OCI-M2 (cell line): Measurements from ENCODE around the gene PCSK5.

Experiments
- DNase-seq: peaks from one replicate; lab custom pipeline; 2025; ENCODE audit not compliant: unreplicated experiment; lab: John Stamatoyannopoulos, UW

PCSK5 gene

DNA sequence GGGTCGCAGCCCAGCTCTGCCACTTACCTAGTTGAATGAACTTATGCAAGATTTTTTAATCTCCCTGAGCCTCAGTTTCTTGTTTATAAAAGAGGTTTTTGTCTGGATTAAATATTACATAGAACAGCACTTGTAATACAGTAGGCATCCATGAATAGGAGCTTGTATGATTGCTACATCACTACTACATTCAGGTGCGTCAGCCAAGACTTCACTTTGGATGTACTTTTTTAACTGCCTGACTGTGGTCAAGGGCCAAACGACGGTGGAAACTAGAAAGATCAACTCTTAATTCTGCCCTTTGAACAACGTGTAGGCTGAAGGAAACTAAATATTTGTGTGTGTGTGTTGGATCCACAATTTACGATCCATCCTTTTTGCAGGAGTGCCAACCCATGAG lies 330.9 kb downstream of the PCSK5 start:
- no peak for DNase-seq

DNA sequence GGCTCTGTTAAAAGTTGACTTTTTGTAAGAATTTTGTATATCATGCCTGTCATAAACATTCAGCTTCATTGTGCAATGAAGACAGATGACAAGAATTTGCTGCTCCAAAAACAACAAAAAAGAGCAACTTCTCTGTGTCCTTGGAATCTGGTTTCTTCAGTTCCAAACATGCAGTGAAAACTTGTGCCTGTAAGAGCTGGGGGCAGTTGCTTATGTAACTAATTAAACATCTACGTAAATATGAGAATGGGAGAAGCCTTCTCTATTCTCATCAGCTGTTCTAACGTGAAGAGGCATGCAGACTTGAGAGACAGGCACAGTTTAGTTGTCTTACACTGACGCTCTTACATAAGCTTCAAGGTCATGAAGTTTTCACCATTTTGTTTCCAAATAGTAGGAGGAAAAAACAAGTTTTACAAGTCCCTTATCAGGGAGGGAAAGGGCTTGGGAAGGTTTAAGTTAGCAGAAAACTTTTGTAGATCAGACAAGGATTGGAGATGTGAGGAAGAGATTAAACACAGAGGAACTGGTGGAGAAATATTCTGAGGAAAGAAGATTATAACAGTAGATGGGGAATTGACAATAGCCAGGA lies 333.4 kb downstream of the PCSK5 start:
- no peak for DNase-seq

DNA sequence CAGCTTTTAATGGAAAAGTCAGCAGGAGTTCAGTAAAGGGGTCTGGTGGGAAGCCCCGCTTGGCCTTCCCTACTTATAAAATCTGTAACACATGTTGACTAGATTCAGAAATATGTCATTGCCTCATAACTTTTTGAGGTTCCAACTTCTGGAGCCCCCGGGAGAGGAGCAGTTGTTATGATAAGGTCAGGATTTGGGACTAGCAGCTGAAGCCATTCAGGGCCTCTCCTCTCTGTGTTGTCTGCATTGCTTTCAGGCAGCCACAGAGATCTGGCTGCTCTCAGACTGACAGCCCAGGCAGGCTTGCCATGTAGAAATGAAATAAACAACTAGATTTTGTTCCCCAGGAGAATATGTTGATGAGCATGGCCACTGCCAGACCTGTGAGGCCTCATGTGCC lies 336.7 kb downstream of the PCSK5 start:
- DNase-seq: no peak

DNA sequence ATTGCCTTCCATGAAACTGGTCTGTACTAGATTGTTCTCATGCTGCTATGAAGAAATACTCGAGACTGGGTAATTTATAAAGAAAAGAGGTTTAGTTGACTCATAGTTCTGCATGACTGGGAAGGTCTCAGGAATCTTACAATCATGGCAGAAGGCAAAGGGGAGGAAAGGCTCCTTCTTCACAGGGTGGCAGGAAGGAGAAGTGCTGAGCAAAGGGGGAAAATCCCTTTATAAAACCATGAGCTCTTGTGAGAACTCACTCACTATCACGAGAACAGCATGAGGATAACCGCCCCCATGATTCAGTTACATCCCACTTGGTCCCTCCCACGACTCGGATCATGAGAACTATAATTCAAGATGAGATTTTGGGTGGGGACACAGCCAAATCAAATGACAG lies 340.5 kb downstream of the PCSK5 start:
- no peak for DNase-seq

DNA sequence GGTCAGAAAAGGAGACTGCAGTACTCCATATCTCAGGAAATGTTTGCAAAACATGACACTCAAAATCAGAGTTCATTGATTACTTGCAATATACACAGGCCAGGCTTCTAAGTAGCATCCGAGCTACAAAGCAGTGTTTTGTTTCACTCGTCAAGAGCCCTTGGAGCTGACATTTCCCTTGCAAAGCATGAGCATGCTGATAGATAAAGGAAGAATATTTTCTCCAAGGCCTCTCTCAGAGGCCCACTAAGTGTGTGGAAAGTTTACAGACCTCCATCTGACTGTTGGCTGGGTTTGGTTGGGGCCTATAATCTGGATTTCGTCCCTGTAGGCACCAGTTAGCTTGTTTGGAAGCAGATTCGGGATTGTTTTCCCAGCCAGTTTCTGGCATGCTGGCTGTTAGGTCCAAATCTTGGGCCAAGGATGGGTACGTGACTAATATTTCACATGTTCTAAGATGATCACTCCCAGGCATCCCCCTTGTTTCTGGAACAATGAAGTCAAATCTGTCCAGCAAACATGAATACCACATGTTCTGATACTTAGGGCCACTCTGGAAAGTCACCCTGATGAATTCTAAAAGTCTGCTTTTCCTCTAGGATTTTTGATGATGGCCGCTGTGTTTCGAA lies 342.5 kb downstream of the PCSK5 start:
- no peak for DNase-seq

DNA sequence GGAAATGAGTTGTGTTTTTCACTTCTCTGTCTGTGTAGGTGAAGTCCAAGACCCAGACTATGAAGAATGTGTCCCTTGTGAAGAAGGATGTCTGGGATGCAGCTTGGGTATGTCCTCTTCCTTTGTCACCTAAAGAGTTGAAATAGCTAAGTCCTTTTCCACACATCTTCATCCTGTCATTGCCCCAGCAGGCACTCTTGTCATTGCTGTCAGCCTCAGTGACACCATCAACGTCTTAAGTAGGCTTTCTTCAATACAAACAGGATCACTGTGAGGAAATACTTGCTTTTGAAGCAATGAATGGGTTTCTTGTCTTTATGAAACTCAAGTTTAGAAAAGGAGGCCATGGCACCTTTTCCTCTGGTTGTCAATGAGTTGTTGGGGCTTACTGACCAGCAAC lies 350.1 kb downstream of the PCSK5 start:
- DNase-seq: no peak

DNA sequence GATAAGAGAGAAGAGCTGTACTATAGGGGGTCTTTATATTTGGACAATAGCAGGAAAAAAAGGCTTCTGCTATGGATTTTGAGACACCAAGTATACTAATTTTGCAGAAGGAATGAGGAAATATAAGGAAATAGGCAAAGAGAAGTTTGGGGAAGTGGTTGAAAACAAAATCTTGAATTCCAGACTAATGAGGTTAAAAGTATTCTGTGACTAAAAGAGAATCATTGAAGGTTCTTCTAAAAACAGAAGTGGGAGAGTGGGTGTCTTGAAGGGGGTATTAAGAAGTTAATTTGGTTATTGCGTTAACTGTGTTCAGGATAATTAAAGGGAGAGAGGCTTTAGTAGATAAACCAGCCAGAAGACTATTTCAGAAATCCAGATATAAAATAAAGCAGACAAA lies 355.0 kb downstream of the PCSK5 start:
- no peak for DNase-seq

DNA sequence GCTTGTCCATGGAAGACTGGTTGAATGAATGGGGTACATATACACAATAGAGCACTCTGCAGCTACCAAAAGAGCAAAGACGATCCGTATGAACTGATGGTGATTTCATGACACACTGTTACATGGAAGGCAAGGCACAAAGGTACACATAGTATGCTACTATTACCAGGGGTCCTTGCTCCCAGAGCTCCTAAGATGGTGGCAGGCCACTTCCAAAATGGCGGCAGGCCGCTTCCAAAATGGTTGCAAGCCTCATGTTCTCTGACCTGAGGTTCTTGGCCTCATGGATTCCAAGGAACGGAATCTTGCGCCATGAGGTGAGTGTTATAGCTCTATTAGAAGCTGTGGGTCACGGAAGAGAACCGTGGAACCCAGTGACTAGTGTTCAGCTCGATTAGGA lies 356.2 kb downstream of the PCSK5 start:
- DNase-seq: no peak

DNA sequence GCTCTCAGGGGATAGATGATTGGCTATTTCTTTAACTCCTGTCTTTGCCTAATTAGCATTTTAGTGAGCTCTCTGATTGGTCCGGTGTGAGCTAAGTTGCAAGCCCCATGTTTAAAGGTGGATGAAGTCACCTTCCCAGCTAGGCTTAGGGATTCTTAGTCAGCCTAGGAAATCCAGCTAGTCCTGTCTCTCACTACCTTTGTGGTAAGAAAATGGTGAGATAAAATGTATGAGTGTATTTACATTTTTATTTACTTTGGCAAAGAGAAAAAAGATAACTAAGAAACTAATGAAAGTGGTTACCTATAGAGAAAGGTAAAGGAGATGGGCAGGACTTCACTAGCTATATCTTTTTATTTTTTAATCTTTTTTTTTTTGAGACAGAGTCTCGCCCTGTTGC lies 357.0 kb downstream of the PCSK5 start:
- no peak for DNase-seq

DNA sequence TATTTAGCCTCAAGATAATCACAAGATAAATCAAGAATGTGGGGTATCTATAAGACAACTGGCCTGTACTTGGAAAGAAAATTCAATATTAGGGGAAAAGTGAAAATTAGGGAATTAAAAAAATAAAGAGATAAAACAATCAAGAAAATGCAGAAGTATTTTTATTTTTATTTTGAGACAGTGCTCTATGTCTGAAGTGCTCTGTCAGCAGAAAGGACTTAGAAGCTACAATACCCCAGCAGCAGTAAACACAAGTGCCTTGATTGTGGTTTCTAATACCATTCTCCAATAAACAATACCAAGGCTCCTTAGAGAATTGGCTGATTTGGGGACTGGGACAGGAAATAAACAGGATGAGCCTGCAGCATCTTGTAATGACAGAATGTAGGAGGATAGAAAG lies 358.8 kb downstream of the PCSK5 start:
- DNase-seq: no peak

DNA sequence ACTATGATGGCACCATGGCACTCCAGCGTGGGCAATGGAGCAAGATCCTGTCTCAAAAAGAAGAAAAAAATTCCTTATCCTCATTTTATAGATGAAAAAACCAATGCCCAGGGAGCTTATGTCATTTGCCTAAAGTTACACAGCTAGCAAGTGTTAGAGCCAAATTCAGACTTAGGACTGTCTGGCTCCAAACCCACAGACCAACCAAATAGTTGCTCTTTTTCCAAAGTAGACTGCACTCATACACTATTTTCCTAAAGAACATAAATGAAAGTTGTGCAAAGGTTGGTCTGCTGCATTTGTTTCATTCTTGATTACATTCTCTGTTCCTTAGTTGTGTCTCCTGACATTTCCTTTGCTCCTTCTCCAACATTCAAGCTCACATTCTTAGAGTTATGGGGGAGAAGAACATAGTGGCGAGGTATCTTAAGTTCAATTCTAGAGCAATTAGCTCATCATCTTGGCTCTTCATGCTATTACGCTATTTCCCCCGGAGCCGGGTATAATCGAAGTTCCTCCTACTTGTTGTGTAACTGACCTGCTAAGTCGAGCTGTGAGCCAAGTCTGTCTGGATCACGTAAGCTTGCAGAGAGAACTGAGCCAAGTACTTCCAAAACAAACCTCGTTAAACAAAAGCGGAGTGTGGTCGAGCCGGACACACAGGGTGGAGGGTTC lies 365.4 kb downstream of the PCSK5 start:
- DNase-seq: no peak

DNA sequence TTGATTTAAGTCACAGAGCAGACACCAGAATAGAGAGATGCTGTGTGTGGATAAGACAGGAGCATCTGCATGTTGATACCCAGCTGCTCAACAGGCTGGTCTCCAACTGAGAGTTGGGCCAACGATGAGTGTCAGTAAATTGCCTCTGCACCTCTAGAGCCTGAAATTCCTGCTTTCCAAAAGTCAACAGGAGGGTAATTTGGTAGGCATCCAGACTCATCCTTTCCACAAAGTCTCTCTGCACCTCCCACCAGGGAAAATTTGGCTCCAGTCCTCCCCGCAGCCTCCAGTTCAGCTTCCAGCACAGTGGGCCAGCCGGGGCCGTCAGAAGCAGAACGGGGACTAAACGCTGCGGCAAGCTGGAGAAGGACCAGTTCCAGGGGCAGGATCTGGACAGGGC lies 366.8 kb downstream of the PCSK5 start:
- DNase-seq: no peak

DNA sequence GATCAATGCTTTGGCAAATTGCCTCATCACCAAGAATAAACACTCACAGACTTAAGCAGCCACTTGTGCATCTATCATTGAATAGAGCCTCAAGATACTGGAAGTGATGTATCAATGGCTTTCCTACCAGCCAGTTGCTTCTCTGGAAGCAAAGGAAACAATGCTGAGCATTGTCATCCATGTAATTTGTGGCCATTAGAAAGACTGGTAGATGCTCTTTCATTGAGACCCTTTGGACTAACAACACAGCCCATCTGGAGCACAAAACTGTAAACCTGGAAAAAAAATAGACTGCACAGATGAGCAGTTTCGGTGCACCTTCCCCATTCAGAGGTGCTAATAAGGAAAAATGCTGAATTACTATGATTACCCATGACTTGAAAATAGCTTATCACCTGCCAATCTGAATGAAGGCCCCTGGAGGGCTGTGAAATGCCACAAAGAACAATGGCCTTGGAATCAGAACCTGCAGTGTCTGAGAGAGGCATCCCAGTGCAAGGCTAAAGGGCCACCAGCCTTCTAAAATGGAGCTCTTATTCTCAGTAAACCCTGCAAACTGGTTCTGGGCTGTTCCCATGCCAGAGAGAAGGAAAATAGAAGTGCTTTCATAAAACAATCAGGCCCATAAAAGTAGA lies 376.3 kb downstream of the PCSK5 start:
- DNase-seq: no peak

DNA sequence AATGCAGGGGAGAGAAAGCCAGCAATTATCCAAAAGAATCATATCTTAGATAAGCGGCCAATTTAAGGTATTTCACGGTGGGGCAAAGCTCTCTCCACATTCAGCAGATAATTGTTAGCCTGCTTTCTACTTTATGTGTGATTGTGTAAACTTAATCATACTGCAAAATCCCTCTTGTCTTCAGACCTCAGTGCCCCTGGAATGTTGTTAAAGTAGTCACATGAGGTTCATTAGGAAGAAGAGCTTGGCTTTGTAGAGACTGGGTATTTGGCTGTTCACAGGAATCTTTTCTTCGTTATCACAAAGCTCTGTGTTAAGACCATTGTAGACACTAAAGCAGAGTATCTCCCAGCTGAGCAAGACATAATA lies 376.8 kb downstream of the PCSK5 start:
- no peak for DNase-seq

DNA sequence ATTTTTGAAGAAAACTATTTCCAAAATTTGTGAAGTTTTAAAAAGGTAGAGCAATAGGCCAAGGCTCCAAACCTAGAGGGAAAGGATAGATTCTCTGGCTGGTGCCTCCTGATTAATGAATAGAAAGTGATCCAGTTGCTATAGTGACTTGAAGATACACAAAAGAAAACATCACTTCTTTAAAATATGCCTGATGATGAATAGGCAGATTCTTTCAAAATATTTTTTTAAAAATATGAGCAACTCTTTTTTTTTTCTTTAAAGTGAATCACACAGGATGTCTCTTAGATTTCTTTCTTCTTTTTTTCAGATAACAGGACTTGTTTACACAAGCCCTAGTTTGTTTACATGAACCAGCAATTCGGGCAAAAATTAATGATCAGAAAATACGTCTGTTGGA lies 379.3 kb downstream of the PCSK5 start:
- DNase-seq: no peak

DNA sequence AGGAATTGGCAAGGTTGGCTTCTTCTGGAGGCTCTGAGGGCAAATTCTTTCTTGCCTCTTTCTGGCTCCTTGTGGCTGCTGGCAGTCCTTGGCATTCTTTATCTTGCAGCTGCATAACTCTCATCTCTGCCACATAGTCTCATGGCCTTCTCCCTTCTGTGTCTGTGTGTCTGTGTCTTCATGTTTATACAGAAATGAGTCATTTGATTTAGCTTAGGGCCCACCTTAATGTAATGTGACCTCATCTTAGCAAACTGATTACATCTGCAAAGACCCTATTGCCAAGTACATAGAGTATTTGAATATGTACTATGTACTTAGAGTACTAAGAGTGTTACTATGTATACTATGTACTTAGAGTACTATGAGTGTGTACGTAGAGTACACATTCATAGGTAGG lies 381.3 kb downstream of the PCSK5 start:
- no peak for DNase-seq

DNA sequence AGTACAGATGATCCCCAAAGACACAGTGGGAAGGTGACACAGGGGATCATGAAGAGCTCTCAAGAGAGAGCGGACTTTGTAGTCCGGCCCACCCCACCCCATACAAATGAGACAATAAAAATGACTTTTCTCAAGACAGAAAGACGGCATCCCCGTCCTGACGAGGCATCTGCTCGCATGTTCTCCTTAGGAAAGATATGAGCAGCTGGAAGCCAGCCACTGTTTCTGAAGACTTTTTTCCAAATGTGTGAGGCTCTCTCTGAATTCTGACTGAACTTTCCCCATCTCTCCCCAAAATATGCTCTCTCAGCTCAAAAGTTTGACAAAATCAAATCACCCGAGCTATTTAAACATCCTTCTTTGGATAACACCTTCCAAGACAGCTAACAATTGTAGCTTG lies 398.6 kb downstream of the PCSK5 start:
- no peak for DNase-seq

DNA sequence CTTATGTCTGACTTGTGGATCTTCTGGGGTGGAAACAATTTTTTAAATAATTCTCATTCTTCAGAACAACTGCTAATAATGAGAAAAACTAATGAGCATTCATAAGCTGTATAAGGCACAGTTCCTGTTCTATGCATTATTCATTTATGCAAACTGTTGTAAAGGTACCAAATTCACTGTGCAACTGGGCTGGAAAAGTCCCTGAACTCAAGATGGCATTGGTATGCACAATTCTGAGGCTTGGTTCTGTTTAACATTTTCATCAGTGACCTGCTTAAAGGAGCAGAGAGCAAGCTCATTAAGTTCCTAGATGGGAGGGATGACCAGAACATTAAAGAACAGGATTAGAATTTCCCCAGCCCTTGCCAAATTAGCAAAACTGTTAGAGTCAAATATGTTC lies 399.2 kb downstream of the PCSK5 start:
- no peak for DNase-seq

DNA sequence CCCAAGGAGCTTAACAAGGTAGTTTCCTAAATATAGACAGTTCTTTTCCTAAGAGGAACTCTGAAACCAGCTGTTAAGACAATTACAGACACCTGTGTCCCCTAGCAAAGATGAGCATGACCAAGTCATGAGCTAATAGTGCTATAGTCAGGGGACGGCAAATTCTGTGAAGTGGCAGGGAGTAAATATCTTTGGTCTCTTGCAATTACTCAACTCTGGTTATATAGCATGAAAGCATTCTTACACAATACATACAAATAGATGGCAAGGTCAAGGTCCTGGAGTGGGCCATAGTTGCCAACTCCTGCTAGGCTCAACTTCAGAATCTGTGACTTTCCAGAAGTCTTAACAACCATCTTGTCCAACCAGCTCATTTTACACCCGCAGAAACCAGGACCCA lies 400.1 kb downstream of the PCSK5 start:
- no peak for DNase-seq

DNA sequence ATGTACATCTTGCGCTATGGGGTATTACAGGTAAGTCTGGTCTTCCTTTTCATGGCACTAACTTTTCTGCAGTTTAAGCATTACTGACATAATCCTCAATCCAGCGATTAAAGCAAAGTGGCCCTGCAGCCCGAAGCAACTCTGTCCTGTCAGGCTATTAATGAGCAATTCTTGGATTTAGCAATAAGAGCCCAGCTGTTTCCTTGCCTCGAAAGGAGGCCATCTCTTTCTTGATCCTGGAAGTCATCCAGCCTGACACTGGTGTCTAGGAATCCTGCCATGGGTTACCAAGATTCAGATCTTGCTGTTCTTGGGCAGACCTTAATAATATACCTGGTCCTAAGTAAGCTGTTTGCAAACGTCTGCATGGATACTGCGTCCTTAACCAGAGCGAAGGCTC lies 401.8 kb downstream of the PCSK5 start:
- no peak for DNase-seq

DNA sequence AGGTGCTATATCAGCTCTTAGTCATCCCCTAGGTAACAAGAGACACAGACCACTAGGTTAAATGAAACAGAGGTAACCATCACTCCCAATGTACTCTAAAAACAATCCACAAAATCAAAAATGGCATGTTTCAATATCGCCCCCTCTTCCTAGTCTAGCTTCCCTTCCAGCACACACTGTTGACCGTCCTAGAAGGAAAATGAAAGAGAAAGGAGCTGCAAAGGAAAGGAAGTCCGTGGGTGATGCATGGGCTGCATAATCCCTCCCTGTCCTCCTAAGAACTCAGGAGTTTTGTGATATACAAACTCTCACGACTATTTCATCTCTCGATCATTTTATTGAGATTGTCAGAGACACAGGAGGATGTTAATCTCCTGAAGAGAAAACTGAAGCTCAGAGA lies 402.2 kb downstream of the PCSK5 start:
- DNase-seq: no peak

DNA sequence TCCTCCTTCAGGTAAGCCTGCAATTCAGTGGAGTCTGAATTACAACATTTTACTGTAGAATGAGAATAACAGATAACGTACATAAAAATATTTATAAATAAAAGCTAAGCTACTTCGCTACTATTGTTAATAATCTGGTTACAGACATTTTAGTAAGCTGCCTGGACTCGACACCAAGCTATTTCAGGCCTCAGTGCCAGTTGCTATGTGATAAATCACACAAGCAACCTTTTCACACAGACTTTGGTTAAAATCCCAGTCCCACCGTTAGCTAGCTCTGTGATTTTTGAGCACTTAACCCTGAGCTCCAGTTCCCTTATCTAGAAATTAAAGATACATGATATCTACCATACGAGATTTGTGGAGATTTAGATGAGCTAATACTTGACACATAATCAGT lies 403.8 kb downstream of the PCSK5 start:
- DNase-seq: no peak
